Ascending aorta (tissue), 2 donors: Measurements from ENCODE around the gene CDHR5. TPM values are rescaled to one million over a fixed set of nuclear protein-coding genes. Genes with fewer than 3 reads are reported as not detected.
"Not testable (repeated sequence)": the region's sequence is repeated elsewhere in the genome, so short reads cannot be mapped to it uniquely, and the experiment has no call there.

Experiments
- DNase-seq, 2 donors: peaks; one replicate each; pipeline ENCODE4 v3.0.0-alpha.2; 2019; ENCODE audit warnings: low spot score in 2 of 2
- H3K27ac ChIP-seq, 2 donors: fragments of 200-600 bp; sonication (generic); one replicate each; pipeline ENCODE4 v1.5.1; 2016 to 2017; ENCODE audit warnings: mild to moderate bottlenecking in 1 of 2
- H3K27me3 ChIP-seq: fragments of 200-600 bp; sonication (generic); one replicate; pipeline ENCODE4 v1.5.1; 2017
- H3K36me3 ChIP-seq, 2 donors: fragments of 200-600 bp; sonication (generic); one replicate each; pipeline ENCODE4 v1.5.1; 2016
- H3K4me1 ChIP-seq, 2 donors: fragments of 200-600 bp; sonication (generic); one replicate each; pipeline ENCODE4 v1.5.1; 2016 to 2017; ENCODE audit warnings: mild to moderate bottlenecking in 1 of 2
- H3K4me3 ChIP-seq, 2 donors: fragments of 200-600 bp; sonication (generic); one replicate each; pipeline ENCODE4 v1.5.1; 2016 to 2017; ENCODE audit warnings: mild to moderate bottlenecking in 1 of 2
- H3K9me3 ChIP-seq, 2 donors: fragments of 200-600 bp; sonication (generic); one replicate each; pipeline ENCODE4 v1.5.1; 2016
- intact Hi-C: fragments of 100-400 bp; cut with DNase I; formaldehyde crosslinking; loops from one replicate; pipeline ENCODE4 v1.15.1; 2023
- total RNA-seq: library from RNA; depleted of rRNA; stranded (reverse); fragments of >200 nt; gene quantifications from one replicate; pipeline ENCODE4 v1.1.0, GENCODE V29; 2016
- TF ChIP-seq, protein P1 (sequence below), 3 experiments: fragments of 200-600 bp in 2 of 3; fragments of 450-650 bp in 1 of 3; sonication (generic) in 2 of 3; IDR thresholded peaks; one replicate each; pipeline ENCODE4 v1.5.1; 2016 to 2019; ENCODE audit warnings: antibody characterized with exemption in 3 of 3, mild to moderate bottlenecking in 1 of 3, moderate library complexity in 1 of 3

CDHR5 gene
- total RNA-seq, 1 donor from 2014 or later: 5.0 TPM

DNA sequence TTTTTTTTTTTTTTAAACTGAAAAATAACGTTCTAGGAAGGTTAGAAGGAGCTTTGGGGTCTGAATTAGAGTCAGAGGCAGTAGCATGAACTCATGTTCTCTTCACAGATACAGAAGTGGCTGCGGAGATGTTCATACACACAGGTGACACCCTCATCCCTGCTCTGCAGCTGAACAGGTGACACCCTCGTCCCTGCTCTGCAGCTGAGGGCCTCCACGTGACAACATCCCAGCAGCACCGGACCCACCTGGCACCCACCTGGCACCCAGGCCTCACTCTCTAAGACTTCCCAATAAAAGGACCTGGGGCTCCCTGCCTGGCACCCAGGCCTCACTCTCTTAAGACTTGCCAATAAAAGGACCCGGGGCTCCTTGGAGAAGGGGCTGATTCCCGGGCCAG lies 32.1 kb upstream of the CDHR5 start:
- Histone ChIP-seq H3K4me3 (no peak overlapping the region), H3K4me1 (no peaks in the 10 kb centered on the region), H3K9me3 (no peaks in the 10 kb centered on the region), H3K36me3 (peaks cover 30 to 58% of the 10 kb centered on the region in 2 donors), H3K27me3 (no peaks in the 10 kb centered on the region), H3K27ac (no peak overlapping the region)
- DNase-seq: no peak
- TF ChIP-seq, protein P1, sequence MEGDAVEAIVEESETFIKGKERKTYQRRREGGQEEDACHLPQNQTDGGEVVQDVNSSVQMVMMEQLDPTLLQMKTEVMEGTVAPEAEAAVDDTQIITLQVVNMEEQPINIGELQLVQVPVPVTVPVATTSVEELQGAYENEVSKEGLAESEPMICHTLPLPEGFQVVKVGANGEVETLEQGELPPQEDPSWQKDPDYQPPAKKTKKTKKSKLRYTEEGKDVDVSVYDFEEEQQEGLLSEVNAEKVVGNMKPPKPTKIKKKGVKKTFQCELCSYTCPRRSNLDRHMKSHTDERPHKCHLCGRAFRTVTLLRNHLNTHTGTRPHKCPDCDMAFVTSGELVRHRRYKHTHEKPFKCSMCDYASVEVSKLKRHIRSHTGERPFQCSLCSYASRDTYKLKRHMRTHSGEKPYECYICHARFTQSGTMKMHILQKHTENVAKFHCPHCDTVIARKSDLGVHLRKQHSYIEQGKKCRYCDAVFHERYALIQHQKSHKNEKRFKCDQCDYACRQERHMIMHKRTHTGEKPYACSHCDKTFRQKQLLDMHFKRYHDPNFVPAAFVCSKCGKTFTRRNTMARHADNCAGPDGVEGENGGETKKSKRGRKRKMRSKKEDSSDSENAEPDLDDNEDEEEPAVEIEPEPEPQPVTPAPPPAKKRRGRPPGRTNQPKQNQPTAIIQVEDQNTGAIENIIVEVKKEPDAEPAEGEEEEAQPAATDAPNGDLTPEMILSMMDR (IDR thresholded peaks at IDR 0.05): no peak
- intact Hi-C loops: no loop called here

DNA sequence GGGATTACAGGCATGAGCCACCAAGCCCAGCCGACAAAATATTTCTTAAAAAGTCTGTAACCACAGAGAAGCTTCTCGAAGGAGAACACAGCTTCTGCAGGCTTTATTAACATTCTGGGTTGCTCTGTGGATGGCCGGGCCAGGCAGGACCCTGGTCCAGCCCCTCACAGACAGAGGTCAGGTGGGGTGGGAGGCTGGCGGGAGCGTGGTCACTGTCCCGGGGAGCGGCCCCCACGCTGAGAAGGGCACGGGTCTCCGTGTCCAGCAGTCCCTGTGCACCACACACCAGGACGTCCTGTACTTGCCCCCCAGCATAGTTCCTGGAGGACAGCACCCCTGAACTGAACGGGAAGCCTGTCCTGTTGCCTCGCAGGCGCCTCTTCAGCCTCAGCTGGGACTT lies 31.7 kb upstream of the CDHR5 start:
- intact Hi-C loops: no loop called here
- Histone ChIP-seq H3K27ac (no peak overlapping the region), H3K4me3 (no peak overlapping the region), H3K27me3 (no peaks in the 10 kb centered on the region), H3K9me3 (no peaks in the 10 kb centered on the region), H3K36me3 (peaks cover 27 to 56% of the 10 kb centered on the region in 2 donors), H3K4me1 (no peaks in the 10 kb centered on the region)
- TF ChIP-seq, protein P1 (IDR thresholded peaks at IDR 0.05): no peak
- no peak for DNase-seq

DNA sequence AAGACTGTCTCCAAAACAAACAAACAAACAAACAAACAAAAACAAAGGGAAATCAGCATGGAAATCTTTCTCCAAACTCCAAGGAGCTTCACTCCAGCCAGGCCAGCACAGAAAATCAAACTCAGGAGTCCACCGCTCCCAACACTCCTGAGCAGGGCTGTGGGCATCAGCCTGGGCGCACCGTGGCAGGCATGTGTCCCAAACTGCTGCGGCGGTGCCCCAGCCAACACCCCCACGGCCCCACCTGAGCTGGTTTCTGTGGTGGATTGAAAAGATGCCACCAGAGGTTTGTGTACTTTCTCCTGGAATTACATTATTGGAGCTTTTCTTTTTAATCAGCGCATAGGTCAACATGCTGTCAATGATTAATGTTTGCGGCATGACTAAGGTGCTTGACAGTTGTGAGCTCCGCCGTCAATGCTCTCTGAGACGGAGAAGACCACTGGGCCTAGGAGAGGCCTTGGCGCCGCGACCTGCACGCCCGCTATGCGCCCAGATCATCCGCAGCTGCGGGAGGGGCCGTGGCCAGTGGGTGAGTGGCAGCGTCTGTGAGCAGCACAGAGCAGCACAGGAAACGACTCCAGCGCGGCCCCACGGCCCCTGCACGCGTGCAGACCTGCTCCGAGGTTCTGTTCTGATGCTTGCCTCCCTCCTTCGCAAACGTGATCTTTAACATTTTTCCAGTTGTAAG lies 30.4 kb upstream of the CDHR5 start:
- Histone ChIP-seq H3K4me1 (no peaks in the 10 kb centered on the region), H3K4me3 (no peak overlapping the region), H3K27me3 (no peaks in the 10 kb centered on the region), H3K36me3 (peaks cover 19 to 57% of the 10 kb centered on the region in 2 donors), H3K9me3 (no peaks in the 10 kb centered on the region), H3K27ac (no peak overlapping the region)
- intact Hi-C loops: no loop called here
- no peak for DNase-seq
- TF ChIP-seq, protein P1 (IDR thresholded peaks at IDR 0.05): no peak

DNA sequence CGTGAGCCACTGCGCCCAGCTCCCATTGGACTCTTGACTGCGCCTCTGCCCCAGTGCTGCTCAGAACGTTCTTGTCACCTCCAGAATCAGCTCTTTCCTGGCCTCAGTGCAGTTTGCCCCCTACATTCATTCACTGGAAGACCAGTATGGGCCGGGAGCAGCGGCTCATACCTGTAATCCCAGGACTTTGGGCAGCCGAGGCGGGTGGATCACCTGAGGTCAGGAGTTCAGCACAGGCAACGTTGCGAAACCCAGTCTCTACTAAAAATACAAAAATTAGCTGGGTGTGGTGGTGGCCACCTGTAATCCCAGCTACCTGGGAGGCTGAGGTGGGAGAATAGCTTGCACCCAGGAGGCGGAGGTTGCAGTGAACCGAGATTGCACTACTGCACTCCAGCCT lies 29.7 kb upstream of the CDHR5 start:
- intact Hi-C loops, H3K27ac ChIP-seq, H3K9me3 ChIP-seq, H3K4me3 ChIP-seq, DNase-seq, H3K27me3 ChIP-seq, H3K4me1 ChIP-seq: not testable (repeated sequence)
- H3K36me3 ChIP-seq: peaks cover 17 to 54% of the 10 kb centered on the region in 2 donors

DNA sequence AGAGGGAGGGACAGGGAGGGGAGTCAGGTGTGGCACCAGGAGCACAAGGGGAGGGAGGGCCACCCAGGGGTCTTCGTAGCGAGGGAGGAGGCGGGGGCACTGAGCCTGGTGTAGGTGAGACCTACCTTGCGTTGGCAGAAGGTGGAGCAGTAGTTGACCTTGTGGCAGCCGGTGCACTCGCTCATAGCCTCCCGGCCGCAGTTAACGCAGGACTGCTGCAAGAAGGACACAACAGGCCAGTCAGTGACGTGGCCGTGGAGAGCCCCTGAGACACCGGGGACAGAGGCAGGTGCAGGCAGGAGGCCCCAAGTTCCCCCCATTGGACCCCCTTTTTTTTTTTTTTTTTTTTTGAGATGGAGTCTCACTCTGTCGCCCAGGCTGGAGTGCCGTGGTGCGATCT lies 29.1 kb upstream of the CDHR5 start:
- Histone ChIP-seq H3K27me3 (no peaks in the 10 kb centered on the region), H3K27ac (no peak overlapping the region), H3K4me1 (no peaks in the 10 kb centered on the region), H3K36me3 (peaks cover 11 to 54% of the 10 kb centered on the region in 2 donors), H3K4me3 (no peak overlapping the region), H3K9me3 (no peaks in the 10 kb centered on the region)
- intact Hi-C loops: no loop called here
- DNase-seq: no peak
- TF ChIP-seq, protein P1 (IDR thresholded peaks at IDR 0.05): no peak

- H3K4me1 ChIP-seq, intact Hi-C loops, H3K27ac ChIP-seq, DNase-seq, H3K9me3 ChIP-seq, H3K27me3 ChIP-seq, H3K4me3 ChIP-seq: not testable (repeated sequence)
- peaks cover 8 to 48% of the 10 kb centered on the region in 2 donors for H3K36me3 ChIP-seq
These were observed 28.4 kb upstream of the CDHR5 start for GRCh38 chr11:653136-653535.

DNA sequence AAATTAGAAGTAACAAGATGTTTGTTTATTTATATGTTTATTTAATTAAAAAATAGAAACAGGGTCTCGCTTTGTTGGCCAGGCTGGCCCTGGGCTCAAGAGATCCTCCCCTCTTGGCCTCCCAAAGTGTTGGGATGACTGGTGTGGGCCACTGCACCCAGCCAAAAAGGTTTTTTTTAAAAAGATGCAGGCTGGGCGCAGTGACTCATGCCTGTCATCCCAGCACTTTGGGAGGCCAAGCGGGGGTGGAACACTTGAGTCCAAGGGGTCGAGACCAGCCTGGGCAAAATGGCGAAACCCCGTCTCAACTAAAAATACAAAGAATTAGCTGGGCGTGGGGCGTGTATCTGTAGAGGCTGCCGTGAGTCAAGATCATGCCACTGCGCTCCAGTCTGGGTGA lies 25.7 kb upstream of the CDHR5 start:
- no peak overlapping the region for H3K4me3 ChIP-seq
- DNase-seq: no peak
- peaks cover 9 to 37% of the 10 kb centered on the region in 2 donors for H3K36me3 ChIP-seq
- intact Hi-C loops: no loop called here
- H3K4me1 ChIP-seq: no peaks in the 10 kb centered on the region
- no peak overlapping the region for H3K27ac ChIP-seq
- no peaks in the 10 kb centered on the region for H3K9me3 ChIP-seq
- TF ChIP-seq, protein P1 (IDR thresholded peaks at IDR 0.05): no peak
- no peaks in the 10 kb centered on the region for H3K27me3 ChIP-seq

DNA sequence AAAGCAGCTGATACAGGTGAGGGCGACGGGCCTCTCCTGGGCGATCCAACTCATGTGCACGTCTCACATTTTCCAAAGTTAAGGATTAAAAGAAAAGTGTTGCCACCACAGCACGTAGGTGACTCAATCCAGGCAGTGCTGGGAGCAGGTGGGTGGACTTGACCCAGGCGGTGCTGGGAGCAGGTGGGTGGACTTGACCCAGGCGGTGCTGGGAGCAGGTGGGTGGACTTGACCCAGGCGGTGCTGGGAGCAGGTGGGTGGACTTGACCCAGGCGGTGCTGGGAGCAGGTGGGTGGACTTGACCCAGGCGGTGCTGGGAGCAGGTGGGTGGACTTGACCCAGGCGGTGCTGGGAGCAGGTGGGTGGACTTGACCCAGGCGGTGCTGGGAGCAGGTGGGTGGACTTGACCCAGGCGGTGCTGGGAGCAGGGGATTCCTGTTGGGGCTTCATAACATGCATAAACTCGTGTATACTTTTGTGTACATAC lies 23.0 kb upstream of the CDHR5 start:
- DNase-seq, H3K4me3 ChIP-seq, H3K27ac ChIP-seq, H3K9me3 ChIP-seq, H3K4me1 ChIP-seq, H3K27me3 ChIP-seq, intact Hi-C loops: not testable (repeated sequence)
- H3K36me3 ChIP-seq: peaks cover 13 to 39% of the 10 kb centered on the region in 2 donors
